Effector memory CD4-positive, alpha-beta T cell (primary cell): ENCODE data around the gene USP36.
A peak's percentile ranks its signal among the peaks of the same experiment; 100 is the strongest.
"Not testable (repeated sequence)": the region's sequence is repeated elsewhere in the genome, so short reads cannot be mapped to it uniquely, and the experiment has no call there.

ENCODE experiments used
- DNase-seq, 3 donors: peaks; one replicate each; pipeline ENCODE4 v3.0.0-alpha.2; 2020
- H3K27ac ChIP-seq: 2 replicates; pipeline ENCODE4 v1.7.0; 2013; ENCODE audit warnings: mild to moderate bottlenecking, low read length, moderate library complexity; ENCODE audit not compliant: insufficient read depth, poor library complexity, severe bottlenecking
- H3K27me3 ChIP-seq: replicated peaks from 2 replicates; pipeline ENCODE4 v1.7.0; 2013; ENCODE audit warnings: mild to moderate bottlenecking, low read length; ENCODE audit not compliant: insufficient read depth, control insufficient read depth, poor library complexity, severe bottlenecking
- H3K36me3 ChIP-seq: 2 replicates; pipeline ENCODE4 v1.7.0; 2013; ENCODE audit warnings: mild to moderate bottlenecking, low read length, moderate library complexity; ENCODE audit not compliant: control insufficient read depth, insufficient read depth
- H3K4me1 ChIP-seq: 2 replicates; pipeline ENCODE4 v1.7.0; 2013; ENCODE audit warnings: low read length, mild to moderate bottlenecking; ENCODE audit not compliant: control insufficient read depth, insufficient read depth, poor library complexity, severe bottlenecking
- H3K4me3 ChIP-seq: 2 replicates; pipeline ENCODE4 v1.7.0; 2013; ENCODE audit warnings: low read length, low read depth, mild to moderate bottlenecking; ENCODE audit not compliant: insufficient read depth, poor library complexity, severe bottlenecking
- H3K9me3 ChIP-seq: 2 replicates; pipeline ENCODE4 v1.7.0; 2013; ENCODE audit warnings: mild to moderate bottlenecking, low read length, moderate library complexity; ENCODE audit not compliant: control insufficient read depth

The USP36 gene

DNA sequence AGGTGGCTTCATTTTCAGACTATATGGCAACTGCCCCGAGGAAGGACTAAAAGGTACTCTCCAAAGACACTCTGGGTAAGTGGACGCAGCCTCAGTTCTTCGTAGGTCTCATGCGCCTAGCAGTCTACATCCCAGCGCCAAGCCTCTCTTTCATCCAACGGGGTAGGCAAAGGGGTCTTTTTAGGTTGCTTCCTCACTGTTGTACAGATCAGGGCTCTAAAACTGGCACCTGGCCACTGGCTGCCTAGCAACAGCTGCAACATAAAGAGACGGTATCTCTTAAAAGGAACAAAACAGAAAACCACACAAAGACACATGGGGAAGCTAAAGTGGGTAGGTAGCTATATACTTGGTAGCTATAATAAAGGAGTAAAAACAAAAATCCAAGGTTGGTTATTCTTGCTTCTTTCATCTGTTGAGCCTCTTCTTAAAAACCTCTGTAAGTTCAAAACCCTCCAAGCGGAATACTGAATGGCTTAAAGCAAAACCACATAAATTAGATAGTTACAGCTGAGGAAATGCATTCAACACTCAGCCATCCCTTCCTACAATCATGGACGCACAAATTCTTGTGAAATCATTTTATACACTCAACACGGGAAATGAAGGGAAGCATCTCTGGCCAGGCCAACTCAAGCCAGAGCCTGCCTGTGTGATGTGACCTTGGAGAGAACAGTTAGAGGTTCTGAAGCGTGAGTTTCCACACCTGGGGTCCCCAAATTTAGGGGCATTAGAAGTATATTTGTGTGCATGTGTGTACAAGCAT, 81.2 kb downstream of the USP36 start:
- peak overlapping the region; percentile 94 for H3K27ac ChIP-seq
- H3K36me3 ChIP-seq = no peaks in the 10 kb centered on the region
- peaks cover 82% of the 10 kb centered on the region for H3K4me1 ChIP-seq
- H3K9me3 ChIP-seq = no peaks in the 10 kb centered on the region
- peak; percentile 61 to 78 (median 75) for DNase-seq
- H3K4me3 ChIP-seq = peak overlapping the region; percentile 3
- no peaks in the 10 kb centered on the region for H3K27me3 ChIP-seq

DNA sequence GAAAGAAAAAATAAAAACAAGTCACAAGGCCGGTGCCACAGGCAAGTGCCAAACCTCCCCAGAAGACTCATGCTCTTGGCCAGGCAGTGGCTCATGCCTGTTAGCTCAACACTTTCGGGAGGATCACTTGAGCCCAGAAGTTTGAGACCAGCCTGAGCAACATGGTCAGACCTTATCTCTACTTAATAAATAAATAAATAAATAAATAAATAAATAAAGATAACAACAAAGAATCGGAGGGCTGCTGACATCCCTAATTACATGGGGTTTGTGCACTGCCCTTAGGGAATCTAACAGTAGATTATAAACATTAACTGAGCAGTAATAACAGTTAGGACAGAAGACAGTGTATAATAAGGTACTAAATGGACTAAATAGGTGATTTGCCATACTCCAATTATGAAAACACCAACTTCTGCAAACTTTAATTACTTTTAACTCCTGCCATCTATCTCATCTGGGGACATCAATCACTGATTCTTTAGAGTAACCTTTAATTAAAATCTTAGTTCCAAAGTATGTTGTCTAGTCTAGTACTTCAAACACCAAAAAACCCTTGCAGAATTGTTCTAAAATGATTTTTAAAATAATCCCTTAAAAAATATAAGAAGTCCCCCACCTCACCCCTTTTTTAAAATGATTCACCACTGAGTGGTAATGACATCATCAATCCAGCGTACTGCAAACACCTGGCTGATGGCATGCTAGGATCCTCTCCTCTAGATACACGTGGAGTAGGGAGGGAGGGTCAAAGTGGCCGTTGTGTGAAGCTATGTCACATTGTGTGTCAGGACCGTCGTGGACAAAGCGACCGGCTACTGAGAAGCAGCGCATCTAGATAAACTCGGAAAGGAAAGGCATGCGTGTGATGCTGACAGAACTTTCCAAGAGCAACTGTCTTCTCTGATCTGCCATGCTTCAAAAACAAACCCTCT, 87.0 kb downstream of the USP36 start:
- H3K27ac ChIP-seq = peak overlapping the region; percentile 87
- H3K4me1 ChIP-seq = peaks cover 93% of the 10 kb centered on the region
- no peaks in the 10 kb centered on the region for H3K27me3 ChIP-seq
- no peak overlapping the region for H3K4me3 ChIP-seq
- no peaks in the 10 kb centered on the region for H3K36me3 ChIP-seq
- no peaks in the 10 kb centered on the region for H3K9me3 ChIP-seq
- no peak for DNase-seq

DNA sequence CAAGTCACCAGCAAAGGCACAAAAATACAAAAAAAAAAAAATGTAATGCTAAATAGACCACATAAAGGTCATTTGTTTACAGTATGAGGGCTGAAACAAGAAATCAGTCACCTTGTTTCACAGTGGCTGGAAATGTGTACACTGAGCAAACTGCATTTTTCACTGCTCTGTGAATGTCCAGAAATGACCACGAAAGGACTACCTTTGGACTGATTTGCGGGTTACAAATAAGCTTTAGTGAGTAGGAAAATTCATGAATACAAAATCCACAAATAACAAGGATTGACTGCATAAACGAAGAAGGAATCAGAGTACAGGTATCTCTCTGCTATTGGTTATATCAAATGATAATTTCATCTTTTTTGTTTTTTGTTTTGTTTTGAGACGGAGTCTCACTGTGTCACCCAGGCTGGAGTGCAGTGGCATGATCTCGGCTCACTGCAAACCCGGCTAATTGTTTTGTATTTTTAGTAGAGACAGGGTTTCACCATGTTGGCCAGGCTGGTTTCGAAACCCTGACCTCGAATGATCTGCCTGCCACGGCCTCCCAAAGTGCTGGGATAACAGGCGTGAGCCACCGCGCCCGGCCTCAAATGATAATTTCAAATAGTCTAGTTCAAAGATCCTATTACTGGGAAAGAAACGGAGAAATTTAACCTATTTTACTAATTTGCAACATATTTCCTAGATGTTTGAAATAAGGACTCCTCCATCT, 89.0 kb downstream of the USP36 start:
- Histone ChIP-seq H3K4me3 (no peak overlapping the region), H3K27me3 (no peaks in the 10 kb centered on the region), H3K9me3 (no peaks in the 10 kb centered on the region), H3K27ac (peak overlapping the region; percentile 87), H3K4me1 (peaks cover 94% of the 10 kb centered on the region), H3K36me3 (no peaks in the 10 kb centered on the region)
- no peak for DNase-seq

DNA sequence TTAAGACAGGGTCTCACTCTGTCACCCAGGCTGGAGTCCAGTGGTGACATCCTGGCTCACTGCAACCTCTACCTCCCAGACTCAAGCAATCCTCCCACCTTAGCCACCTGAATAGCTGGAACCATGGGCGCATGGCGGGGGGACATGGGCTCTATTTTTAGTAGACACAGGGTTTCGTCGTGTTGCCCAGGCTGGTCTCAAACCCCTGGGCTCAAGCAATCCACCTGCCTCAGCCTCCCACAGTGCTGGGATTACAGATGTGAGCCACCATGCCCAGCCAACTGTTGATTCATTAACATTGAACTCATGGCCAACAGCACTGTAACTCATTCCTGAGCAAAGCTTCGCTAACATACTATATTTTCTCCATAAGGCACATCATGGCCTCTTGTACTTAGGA, 89.6 kb downstream of the USP36 start:
- Histone ChIP-seq H3K27ac (peak overlapping the region; percentile 87), H3K4me1 (peaks cover 94% of the 10 kb centered on the region)
- H3K4me3 ChIP-seq, H3K36me3 ChIP-seq, DNase-seq, H3K9me3 ChIP-seq, H3K27me3 ChIP-seq: not testable (repeated sequence)

DNA sequence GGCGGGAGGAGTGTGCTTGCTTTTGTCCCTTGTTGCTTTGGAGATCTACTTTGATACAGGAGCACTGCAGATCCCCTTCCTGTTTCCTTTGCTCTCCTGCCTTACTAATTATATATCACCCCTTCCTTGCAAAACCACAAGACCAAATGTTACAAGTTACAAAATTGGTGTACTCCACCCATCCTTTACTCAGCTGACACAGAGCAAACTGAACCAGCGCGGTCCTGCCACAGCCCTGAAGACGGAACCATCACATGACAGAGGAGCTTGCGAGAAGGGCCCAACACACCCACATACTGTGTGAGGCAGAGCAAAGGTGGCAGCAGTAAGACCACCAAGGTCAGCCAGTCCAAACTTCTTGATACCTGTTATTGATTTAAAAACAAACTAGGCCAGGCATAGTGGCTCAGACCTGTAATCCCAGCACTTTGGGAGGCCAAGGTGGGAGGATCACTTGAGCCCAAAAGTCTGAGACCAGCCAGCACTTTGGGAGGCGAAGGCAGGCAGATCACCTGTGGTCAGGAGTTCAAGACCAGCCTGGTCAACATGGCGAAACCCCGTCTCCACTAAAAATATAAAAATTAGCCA, 91.8 kb downstream of the USP36 start:
- H3K27ac ChIP-seq = peak overlapping the region; percentile 87
- DNase-seq = peak; percentile 64 to 77 (median 67)

DNA sequence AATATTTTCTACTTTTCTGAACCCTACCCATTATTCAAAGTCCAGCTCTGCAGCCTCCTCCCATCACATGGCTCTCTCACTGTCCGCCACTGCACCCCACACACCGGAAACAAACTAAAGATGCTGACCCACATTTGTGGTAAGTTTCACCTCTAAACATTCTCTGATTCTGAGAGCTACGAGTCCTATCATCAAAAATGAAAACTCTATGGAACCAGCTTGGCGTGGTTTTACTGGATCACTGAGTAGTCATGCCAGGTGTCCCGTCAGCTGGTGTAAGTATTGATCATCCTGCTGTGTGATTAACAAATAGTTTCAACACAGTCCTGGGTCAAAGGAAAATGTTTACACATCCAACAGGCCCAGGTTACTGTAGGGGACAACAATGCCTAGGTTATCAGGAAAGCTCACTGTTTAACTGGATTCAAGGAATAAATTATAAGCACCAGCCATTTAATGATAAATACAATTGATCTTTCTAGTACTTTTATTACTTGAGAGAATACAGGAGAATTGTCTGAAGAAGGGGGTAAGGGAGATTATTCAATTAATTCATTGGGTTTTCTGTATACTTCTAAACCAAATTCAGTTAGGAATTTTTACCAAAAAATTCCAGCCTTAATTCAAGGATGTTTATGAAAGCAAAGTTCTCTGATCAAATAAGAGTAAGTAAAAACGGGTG, 92.4 kb downstream of the USP36 start:
- Histone ChIP-seq H3K4me3 (peak overlapping the region; percentile 31), H3K4me1 (peaks cover 99% of the 10 kb centered on the region), H3K27me3 (no peaks in the 10 kb centered on the region), H3K27ac (peak overlapping the region; percentile 87), H3K9me3 (no peaks in the 10 kb centered on the region), H3K36me3 (peaks cover 3% of the 10 kb centered on the region)
- DNase-seq = peak in 2 of 3 donors; percentile 16 to 34

More for the DNA sequence above, 91.8 kb downstream of the USP36 start:
- Histone ChIP-seq H3K27me3 (no peaks in the 10 kb centered on the region), H3K9me3 (no peaks in the 10 kb centered on the region), H3K4me3 (peak overlapping the region; percentile 31), H3K36me3 (peaks cover under 1% of the 10 kb centered on the region), H3K4me1 (peaks cover 99% of the 10 kb centered on the region)

DNA sequence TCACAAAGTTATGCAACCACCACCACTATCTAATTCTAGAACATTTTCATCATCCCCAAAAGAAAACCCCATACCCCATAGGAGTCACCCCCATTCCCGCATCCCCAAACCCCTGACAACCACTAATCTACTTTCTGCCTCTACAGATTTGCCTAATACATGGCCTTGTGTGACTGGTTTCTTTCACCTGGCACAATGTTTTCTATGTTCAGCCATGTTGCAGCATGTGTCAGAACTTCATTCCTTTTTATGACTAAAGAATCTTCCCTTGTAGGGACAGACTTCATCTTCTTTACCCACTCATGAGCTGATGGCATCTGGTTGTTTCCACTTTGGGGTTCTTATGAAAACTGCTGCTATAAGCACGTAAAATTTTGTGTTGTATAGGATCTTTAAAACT, 93.1 kb downstream of the USP36 start:
- H3K36me3 ChIP-seq = peaks cover 3% of the 10 kb centered on the region
- H3K27ac ChIP-seq = peak overlapping the region; percentile 87
- no peak for DNase-seq
- peaks cover 98% of the 10 kb centered on the region for H3K4me1 ChIP-seq
- H3K9me3 ChIP-seq = no peaks in the 10 kb centered on the region
- H3K4me3 ChIP-seq = peak overlapping the region; percentile 31
- no peaks in the 10 kb centered on the region for H3K27me3 ChIP-seq

DNA sequence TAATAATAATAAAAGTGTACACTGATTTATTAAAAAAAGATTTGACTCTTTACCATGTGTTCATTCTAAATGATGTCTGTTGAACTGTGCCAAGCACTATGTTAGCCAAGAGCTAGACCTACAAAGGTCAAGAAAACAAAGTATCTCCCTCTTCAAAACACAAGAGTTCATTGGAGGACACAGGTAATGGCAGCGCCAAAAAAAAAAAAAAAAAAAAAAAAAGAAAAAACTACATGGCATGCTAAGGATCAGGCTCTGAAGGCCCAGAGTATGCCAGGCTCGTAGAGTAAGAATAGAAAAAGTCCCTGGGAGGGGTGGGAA, 93.7 kb downstream of the USP36 start:
- H3K4me1 ChIP-seq = peaks cover 98% of the 10 kb centered on the region
- no peaks in the 10 kb centered on the region for H3K27me3 ChIP-seq
- no peak for DNase-seq
- H3K4me3 ChIP-seq = no peak overlapping the region
- H3K36me3 ChIP-seq = peaks cover 3% of the 10 kb centered on the region
- peak overlapping the region; percentile 87 for H3K27ac ChIP-seq
- no peaks in the 10 kb centered on the region for H3K9me3 ChIP-seq

DNA sequence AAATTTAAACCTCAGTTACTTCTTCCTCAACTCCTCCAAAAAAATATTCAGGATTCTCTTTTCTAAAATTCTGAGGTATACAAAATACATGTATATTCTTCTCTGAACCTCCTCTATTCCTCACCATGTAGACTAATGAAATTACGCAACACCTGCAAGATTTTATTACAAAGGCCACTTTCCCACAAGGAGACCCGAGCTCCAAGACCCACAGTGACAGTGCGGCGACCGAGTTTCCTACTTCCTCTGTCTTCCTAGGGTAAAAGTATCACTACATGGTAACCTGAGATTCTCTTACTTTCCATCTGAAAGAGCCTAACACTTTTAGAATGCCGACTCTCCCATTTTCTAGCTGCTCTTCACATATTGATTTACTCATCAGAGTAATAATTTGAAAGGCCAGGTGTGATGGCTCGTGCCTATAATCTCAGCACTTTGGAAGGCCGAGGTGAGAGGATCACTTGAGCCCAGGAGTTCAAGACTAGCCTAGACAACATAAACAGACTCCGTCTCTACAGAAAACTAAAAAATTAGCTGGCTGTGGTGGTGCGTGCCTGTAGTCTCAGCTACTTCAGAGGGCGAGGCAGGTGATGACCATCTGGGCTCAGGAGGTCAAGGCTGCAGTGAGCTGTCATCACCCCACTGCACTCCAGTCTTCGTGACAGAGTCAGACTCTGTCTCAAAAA, 94.2 kb downstream of the USP36 start:
- H3K9me3 ChIP-seq = no peaks in the 10 kb centered on the region
- no peak overlapping the region for H3K4me3 ChIP-seq
- DNase-seq = no peak
- H3K4me1 ChIP-seq = peaks cover 99% of the 10 kb centered on the region
- peaks cover 3% of the 10 kb centered on the region for H3K36me3 ChIP-seq
- H3K27ac ChIP-seq = peak overlapping the region; percentile 87
- H3K27me3 ChIP-seq = no peaks in the 10 kb centered on the region
